HUES48 (cell line): ENCODE measurements around the gene MAMDC4.

Source experiments
- H3K27ac ChIP-seq: one replicate; pipeline ENCODE4 v1.7.0; 2013; ENCODE audit warnings: low read depth, low read length, inconsistent platforms
- H3K27me3 ChIP-seq: 2 replicates; pipeline ENCODE4 v1.6.1; 2013; ENCODE audit warnings: mild to moderate bottlenecking, low read length; ENCODE audit not compliant: control insufficient read depth, insufficient read depth
- H3K36me3 ChIP-seq: 2 replicates; pipeline ENCODE4 v1.6.1; 2013; ENCODE audit warnings: low read length; ENCODE audit not compliant: control insufficient read depth, insufficient read depth
- H3K4me1 ChIP-seq: 2 replicates; pipeline ENCODE4 v1.6.1; 2013; ENCODE audit warnings: mild to moderate bottlenecking, low read length; ENCODE audit not compliant: control insufficient read depth, insufficient read depth
- H3K4me3 ChIP-seq: 2 replicates; pipeline ENCODE4 v1.5.1; 2013; ENCODE audit warnings: mild to moderate bottlenecking, low read depth, low read length
- H3K9ac ChIP-seq: 2 replicates; pipeline ENCODE4 v1.6.1; 2013; ENCODE audit warnings: mild to moderate bottlenecking, low read depth, low read length, moderate library complexity
- H3K9me3 ChIP-seq: 2 replicates; pipeline ENCODE4 v1.6.1; 2013; ENCODE audit warnings: low read length; ENCODE audit not compliant: control insufficient read depth, insufficient read depth

Gene MAMDC4

DNA sequence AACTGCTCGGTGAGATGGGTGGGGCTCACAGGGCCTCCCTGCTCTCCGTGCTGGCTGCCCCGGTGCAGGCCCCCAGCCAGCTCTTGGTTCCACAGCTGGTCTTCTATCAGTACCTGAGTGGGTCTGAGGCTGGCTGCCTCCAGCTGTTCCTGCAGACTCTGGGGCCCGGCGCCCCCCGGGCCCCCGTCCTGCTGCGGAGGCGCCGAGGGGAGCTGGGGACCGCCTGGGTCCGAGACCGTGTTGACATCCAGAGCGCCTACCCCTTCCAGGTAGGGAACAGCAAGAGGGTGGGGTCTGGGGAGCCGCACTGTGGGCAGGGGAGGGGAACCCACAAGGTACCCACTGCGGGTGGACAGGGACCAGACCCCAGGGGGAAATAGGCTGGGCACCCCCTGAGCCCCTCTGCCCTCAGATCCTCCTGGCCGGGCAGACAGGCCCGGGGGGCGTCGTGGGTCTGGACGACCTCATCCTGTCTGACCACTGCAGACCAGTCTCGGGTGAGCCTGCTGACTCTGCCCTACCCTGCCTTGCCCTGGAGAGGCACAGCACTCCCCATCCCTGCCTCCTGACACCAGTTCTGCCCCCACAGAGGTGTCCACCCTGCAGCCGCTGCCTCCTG, 2.8 kb downstream of the MAMDC4 start:
- Histone ChIP-seq H3K36me3 (peaks cover 23% of the 10 kb centered on the region), H3K9me3 (no peaks in the 10 kb centered on the region), H3K4me3 (no peak overlapping the region), H3K27me3 (no peaks in the 10 kb centered on the region), H3K4me1 (peaks cover 5% of the 10 kb centered on the region; the same call in 1 of the 2 replicates), H3K27ac (no peak overlapping the region), H3K9ac (no peak overlapping the region)

DNA sequence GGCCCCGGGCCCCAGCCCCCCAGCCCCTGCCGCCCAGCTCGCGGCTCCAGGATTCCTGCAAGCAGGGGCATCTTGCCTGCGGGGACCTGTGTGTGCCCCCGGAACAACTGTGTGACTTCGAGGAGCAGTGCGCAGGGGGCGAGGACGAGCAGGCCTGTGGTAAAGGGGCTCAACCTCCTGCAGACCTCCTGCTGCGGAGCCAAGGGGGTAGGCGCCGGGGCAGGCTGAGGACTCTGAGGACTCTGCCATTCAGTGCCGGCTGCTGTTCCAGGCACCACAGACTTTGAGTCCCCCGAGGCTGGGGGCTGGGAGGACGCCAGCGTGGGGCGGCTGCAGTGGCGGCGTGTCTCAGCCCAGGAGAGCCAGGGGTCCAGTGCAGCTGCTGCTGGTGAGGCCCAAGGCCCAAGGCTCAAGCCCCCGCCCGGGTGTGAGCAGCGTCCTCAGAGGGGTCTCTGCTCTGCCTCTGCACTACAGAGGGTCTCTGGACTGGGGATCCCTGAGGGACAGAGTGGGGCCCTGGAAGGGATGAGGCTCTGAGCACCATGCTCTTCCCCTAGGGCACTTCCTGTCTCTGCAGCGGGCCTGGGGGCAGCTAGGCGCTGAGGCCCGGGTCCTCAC, 3.4 kb downstream of the MAMDC4 start:
- Histone ChIP-seq H3K27me3 (no peaks in the 10 kb centered on the region), H3K27ac (no peak overlapping the region), H3K4me1 (no peaks in the 10 kb centered on the region), H3K9ac (no peak overlapping the region), H3K36me3 (peaks cover 18% of the 10 kb centered on the region), H3K4me3 (no peak overlapping the region), H3K9me3 (no peaks in the 10 kb centered on the region)

DNA sequence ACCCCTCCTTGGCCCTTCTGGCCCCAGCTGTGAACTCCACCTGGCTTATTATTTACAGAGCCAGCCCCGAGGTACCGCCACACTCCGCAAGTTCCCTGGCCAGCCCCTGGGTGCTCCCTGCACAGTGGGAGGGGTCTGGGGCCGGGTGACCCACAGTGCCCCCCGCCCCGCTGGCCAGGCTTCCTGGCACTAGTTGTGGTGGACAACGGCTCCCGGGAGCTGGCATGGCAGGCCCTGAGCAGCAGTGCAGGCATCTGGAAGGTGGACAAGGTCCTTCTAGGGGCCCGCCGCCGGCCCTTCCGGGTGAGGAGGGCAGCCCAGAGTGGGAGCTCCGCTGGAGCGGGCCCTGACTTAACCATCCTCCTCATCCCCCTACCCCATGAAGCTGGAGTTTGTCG, 3.9 kb downstream of the MAMDC4 start:
- Histone ChIP-seq H3K36me3 (peaks cover 18% of the 10 kb centered on the region), H3K27ac (no peak overlapping the region)

DNA sequence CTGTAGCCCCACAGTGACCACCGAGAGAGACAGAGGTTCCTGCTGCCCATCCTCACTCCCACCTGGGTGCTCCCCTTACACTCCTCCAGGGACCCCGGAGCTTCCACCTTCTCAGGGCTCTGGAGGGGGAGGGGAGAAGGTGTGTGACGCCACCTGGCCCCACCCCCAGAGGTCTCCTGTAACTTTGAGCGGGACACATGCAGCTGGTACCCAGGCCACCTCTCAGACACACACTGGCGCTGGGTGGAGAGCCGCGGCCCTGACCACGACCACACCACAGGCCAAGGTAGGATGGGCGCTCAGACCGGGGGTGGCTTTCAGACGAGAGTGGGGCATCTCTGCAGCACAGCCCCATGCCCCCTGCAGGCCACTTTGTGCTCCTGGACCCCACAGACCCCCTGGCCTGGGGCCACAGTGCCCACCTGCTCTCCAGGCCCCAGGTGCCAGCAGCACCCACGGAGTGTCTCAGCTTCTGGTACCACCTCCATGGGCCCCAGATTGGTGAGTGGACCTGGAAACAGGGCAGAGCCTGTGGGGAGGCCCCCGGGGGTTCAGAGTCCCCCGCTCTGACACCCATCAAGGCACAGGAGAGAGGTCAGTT, 4.5 kb downstream of the MAMDC4 start:
- Histone ChIP-seq H3K4me3 (no peak overlapping the region), H3K9me3 (no peaks in the 10 kb centered on the region), H3K27ac (no peak overlapping the region), H3K9ac (no peak overlapping the region), H3K4me1 (no peaks in the 10 kb centered on the region), H3K27me3 (no peaks in the 10 kb centered on the region), H3K36me3 (peaks cover 18% of the 10 kb centered on the region)

More for the DNA sequence above, 3.9 kb downstream of the MAMDC4 start:
- H3K27me3 ChIP-seq = no peaks in the 10 kb centered on the region
- H3K9ac ChIP-seq = no peak overlapping the region
- H3K4me3 ChIP-seq = no peak overlapping the region
- no peaks in the 10 kb centered on the region for H3K4me1 ChIP-seq
- no peaks in the 10 kb centered on the region for H3K9me3 ChIP-seq

GRCh38 chr9:136857166-136857565, 5.0 kb downstream of the MAMDC4 start:
- Histone ChIP-seq H3K4me1 (no peaks in the 10 kb centered on the region), H3K36me3 (peaks cover 20% of the 10 kb centered on the region), H3K9me3 (no peaks in the 10 kb centered on the region), H3K27me3 (no peaks in the 10 kb centered on the region), H3K27ac (no peak overlapping the region), H3K4me3 (no peak overlapping the region), H3K9ac (no peak overlapping the region)

DNA sequence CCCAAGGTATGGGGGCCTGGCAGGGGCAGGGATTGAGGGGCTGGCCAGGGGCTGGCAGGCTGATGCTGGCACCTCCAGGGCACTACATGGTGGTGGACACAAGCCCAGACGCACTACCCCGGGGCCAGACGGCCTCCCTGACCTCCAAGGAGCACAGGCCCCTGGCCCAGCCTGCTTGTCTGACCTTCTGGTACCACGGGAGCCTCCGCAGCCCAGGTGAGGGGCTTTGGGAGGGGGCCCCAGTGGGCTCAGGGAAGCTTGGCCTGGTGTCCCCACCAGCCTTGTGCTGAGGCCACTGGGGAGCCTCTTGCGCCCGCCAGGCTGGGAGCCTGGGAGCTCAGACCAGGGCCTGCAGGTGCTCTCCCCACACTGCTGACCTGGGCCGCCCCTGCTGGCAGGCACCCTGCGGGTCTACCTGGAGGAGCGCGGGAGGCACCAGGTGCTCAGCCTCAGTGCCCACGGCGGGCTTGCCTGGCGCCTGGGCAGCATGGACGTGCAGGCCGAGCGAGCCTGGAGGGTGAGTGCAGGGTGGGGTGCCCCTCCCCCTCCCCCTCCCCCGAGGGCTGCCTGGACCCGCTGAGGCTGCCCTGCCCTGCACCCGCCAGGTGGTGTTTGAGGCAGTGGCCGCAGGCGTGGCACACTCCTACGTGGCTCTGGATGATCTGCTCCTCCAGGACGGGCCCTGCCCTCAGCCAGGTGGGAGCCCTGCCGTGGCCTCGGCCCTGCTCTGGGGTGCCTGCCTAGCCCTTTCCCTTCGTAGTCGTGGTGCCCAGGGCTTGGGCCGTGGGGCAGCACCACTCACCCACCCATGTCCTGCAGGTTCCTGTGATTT, 5.7 kb downstream of the MAMDC4 start:
- Histone ChIP-seq H3K4me1 (no peaks in the 10 kb centered on the region), H3K36me3 (peaks cover 27% of the 10 kb centered on the region), H3K27me3 (no peaks in the 10 kb centered on the region), H3K4me3 (no peak overlapping the region), H3K9ac (no peak overlapping the region), H3K27ac (no peak overlapping the region), H3K9me3 (no peaks in the 10 kb centered on the region)

DNA sequence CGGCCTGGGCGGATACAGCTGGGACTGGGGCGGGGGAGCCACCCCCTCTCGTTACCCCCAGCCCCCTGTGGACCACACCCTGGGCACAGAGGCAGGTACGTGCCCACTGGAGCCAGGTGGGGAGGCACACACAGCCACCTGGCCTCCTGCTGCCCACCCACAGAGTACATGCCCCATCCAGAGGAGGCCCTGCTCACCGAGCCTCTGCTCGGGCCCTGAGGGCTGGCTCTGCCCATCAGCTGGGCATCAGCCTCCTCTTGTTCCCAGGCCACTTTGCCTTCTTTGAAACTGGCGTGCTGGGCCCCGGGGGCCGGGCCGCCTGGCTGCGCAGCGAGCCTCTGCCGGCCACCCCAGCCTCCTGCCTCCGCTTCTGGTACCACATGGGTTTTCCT, 6.3 kb downstream of the MAMDC4 start:
- Histone ChIP-seq H3K27ac (no peak overlapping the region), H3K9ac (no peak overlapping the region), H3K4me1 (no peaks in the 10 kb centered on the region), H3K9me3 (no peaks in the 10 kb centered on the region), H3K36me3 (peaks cover 33% of the 10 kb centered on the region), H3K4me3 (no peak overlapping the region), H3K27me3 (no peaks in the 10 kb centered on the region)

DNA sequence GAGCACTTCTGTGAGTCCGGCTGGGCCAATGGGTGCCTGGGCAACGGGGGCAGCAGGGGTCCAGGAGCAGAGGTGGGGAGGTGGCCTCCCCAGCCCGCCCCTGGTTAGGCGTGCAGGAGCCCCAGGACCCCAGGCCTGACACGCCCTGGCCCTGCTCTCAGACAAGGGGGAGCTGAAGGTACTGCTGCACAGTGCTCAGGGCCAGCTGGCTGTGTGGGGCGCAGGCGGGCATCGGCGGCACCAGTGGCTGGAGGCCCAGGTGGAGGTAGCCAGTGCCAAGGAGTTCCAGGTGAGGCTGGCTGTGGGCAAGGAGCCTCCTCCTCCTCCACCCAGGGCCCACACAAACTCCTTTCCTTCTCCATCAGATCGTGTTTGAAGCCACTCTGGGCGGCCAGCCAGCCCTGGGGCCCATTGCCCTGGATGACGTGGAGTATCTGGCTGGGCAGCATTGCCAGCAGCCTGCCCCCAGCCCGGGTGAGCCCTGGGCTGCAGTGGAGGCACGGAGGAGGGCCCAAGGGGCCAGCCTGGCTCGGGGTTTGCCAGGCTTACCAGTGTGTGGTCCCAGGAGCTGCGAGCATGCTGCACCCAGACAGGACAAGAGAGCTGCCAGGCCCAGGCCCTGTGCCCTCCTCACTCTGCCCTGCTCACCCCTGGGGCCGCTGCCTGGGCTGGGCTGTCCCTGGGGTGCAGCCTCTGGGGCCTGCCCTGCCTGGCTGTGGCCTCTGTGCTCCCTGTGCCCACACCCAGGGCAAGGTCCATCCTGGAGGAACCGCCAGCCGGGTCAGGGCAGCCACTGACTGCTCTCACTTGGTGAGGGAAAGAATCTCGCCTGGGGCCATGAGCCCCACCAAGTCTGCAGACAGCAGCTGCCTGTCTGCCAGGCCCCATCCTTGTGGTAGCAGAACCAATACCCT, 7.0 kb downstream of the MAMDC4 start:
- Histone ChIP-seq H3K9ac (no peak overlapping the region), H3K9me3 (no peaks in the 10 kb centered on the region), H3K4me1 (no peaks in the 10 kb centered on the region), H3K27me3 (no peaks in the 10 kb centered on the region), H3K4me3 (no peak overlapping the region), H3K27ac (no peak overlapping the region), H3K36me3 (peaks cover 40% of the 10 kb centered on the region)

DNA sequence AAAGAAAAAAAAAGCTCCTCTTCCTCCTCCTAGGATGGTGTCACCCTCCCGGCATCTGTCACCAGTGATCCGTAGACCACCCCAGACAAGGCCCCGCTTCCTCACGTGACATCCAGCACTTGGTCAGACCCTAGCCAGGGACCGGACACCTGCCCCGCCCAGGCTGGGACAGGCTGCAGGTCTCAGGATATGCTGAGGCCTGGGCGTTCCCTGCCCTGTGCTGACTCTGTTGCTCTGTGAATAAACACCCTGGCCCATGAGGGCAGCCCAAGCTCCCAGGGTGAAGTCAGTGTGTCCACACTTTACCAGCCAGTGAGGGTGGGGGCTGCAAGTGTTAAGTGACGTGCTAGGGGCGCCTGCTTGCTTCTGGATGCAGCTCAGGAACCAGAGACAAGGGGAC, 8.4 kb downstream of the MAMDC4 start:
- peaks cover 44% of the 10 kb centered on the region for H3K36me3 ChIP-seq
- no peaks in the 10 kb centered on the region for H3K9me3 ChIP-seq
- H3K4me1 ChIP-seq = 0 out of 2 replicates have a peak, but pooled peaks cover 5% of the 10 kb centered on the region
- H3K27me3 ChIP-seq = no peaks in the 10 kb centered on the region
- no peak overlapping the region for H3K4me3 ChIP-seq
- H3K9ac ChIP-seq = no peak overlapping the region
- H3K27ac ChIP-seq = no peak overlapping the region
